Measurements from ENCODE around the gene TRIAP1. TPM values are rescaled to one million over a fixed set of nuclear protein-coding genes. Genes with fewer than 3 reads are reported as not detected.

Gene TRIAP1
- total RNA-seq = 10 to 100 TPM in 1 of 2 donors, 1 to 10 TPM in 1; 7.1 to 11.4 TPM

GRCh38 chr12:120445911-120446843, at the start of gene TRIAP1, which contains the start of gene GATC:
Gene TRIAP1 (minus strand): TSS chr12:120446384. CDS start chr12:120446372, 12 bp downstream.
Gene GATC (plus strand): TSS chr12:120446444. CDS start chr12:120446481, 37 bp downstream.
- ATAC-seq (ENCODE audit: insufficient number of reproducible peaks, low FRiP score, low read depth) (peak; percentile 97), DNase-seq (ENCODE audit: low spot score) (no peak)
- Histone ChIP-seq H3K4me1 (ENCODE audit: control insufficient read depth in 1 of 2, low read depth in 2 of 2) (peaks cover 17 to 24% of the 10 kb centered on the region in 2 donors), H3K27ac (peak within 1 kb of the TSS; percentile 84 to 88), H3K4me3 (peak within 1 kb of the TSS; percentile 79), H3K36me3 (peaks cover 6% of the 10 kb centered on the region), H3K9me3 (no peaks in the 10 kb centered on the region), H3K27me3 (replicated peaks; ENCODE audit: insufficient read depth) (no peaks in the 10 kb centered on the region)
- TF ChIP-seq, protein P1, sequence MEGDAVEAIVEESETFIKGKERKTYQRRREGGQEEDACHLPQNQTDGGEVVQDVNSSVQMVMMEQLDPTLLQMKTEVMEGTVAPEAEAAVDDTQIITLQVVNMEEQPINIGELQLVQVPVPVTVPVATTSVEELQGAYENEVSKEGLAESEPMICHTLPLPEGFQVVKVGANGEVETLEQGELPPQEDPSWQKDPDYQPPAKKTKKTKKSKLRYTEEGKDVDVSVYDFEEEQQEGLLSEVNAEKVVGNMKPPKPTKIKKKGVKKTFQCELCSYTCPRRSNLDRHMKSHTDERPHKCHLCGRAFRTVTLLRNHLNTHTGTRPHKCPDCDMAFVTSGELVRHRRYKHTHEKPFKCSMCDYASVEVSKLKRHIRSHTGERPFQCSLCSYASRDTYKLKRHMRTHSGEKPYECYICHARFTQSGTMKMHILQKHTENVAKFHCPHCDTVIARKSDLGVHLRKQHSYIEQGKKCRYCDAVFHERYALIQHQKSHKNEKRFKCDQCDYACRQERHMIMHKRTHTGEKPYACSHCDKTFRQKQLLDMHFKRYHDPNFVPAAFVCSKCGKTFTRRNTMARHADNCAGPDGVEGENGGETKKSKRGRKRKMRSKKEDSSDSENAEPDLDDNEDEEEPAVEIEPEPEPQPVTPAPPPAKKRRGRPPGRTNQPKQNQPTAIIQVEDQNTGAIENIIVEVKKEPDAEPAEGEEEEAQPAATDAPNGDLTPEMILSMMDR (IDR thresholded peaks at IDR 0.05) = no peak

DNA sequence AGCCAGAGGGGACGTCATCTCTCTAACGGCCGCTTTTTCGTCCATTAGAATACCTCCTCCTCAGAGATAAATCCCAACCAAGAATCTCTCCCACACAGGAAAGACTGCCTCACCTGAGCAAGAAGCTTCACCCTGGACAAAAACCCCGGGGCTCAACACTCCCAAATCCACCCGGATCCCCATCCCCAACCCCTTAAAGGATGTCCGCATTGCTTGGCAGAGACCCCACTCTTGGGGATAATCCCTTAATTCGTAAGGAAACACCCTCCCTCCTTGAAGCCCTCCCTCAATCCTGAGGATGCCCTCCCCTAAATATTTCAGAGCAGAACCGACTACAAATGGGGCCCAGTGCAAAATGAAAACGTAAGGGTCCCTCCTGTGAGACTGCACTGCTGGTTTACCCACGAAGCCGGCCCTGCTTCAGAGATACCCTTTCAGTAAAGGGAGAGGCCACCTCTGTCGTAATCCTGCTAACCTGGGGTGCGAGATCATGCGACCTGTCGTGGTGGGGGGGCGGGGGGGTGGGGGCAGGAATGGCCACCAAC, 49.1 kb upstream of the TRIAP1 start:
- H3K27ac ChIP-seq = no peak overlapping the region
- H3K36me3 ChIP-seq = no peaks in the 10 kb centered on the region
- ATAC-seq (ENCODE audit: insufficient number of reproducible peaks, low FRiP score, low read depth) (no peak), DNase-seq (ENCODE audit: low spot score) (no peak)
- peak overlapping the region; percentile 90 for H3K4me3 ChIP-seq
- TF ChIP-seq, protein P1 (IDR thresholded peaks at IDR 0.05) = no peak
- no peaks in the 10 kb centered on the region for H3K27me3 ChIP-seq (replicated peaks; ENCODE audit: insufficient read depth)
- H3K4me1 ChIP-seq (ENCODE audit: control insufficient read depth in 1 of 2, low read depth in 2 of 2) = peaks cover 6 to 43% of the 10 kb centered on the region in 2 donors
- H3K9me3 ChIP-seq = no peaks in the 10 kb centered on the region

DNA sequence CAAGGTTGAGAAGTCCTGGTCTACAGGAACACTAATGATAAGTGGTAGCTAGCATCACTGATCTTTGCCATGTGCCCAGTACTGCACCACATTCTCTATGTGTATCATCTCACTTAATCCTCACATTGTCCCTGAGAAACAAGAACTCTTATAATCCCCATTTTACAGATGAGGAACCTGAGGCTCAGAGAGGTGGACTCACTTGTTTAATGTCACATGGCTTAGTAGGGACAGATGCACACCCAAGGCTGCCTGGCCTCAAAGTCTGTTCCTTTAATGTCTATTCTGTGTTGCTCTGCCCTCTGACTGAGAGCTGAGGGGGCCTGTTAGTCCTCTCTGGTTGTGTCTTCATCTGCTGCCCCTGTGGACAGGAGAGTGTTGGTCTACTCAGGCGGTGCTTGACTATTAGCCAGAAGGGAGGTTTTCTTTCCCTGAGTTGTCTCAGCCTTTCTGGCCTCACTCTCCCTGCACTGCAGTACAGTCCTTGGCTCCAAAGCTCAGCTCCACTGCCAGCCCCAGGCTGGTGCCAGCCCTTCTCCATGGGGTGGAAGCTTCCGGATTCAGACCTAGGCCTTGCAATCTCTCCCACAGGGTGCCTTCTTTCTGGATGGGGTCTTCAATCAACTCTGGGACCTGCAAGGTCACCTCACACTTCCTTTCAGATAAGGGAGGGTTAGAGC, 44.8 kb upstream of the TRIAP1 start:
- Histone ChIP-seq H3K27me3 (replicated peaks; ENCODE audit: insufficient read depth) (no peaks in the 10 kb centered on the region), H3K36me3 (peaks cover 3% of the 10 kb centered on the region), H3K27ac (peak overlapping the region; percentile 46 to 60), H3K4me3 (no peak overlapping the region), H3K4me1 (ENCODE audit: control insufficient read depth in 1 of 2, low read depth in 2 of 2) (peaks cover 0 to 23% of the 10 kb centered on the region in 2 donors), H3K9me3 (no peaks in the 10 kb centered on the region)
- no peak for ATAC-seq (ENCODE audit: insufficient number of reproducible peaks, low FRiP score, low read depth)
- TF ChIP-seq, protein P1 (IDR thresholded peaks at IDR 0.05) = no peak
- DNase-seq (ENCODE audit: low spot score) = no peak

DNA sequence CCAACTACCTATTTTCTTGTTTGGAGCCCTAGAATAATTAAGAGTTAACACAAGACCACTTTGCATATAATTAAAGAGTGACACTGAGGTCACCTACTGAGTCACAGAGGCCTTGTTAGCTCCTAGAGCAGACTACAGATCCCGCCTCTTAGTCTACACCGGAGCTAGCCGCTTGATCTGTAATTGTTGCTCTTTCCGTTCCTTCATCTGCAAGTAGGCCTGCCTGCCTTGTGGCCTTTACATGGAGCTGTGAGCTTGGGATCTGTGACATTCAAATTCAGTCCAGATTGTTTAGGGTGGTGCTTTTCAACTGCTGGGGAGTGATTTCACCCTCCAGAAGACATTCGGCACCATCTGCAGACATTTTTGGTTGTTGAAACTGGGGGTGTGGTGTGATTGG, 44.1 kb upstream of the TRIAP1 start:
- ATAC-seq (ENCODE audit: insufficient number of reproducible peaks, low FRiP score, low read depth) = no peak
- no peaks in the 10 kb centered on the region for H3K27me3 ChIP-seq (replicated peaks; ENCODE audit: insufficient read depth)

More for the DNA sequence above, 44.1 kb upstream of the TRIAP1 start:
- H3K4me1 ChIP-seq (ENCODE audit: control insufficient read depth in 1 of 2, low read depth in 2 of 2) = peaks cover 0 to 22% of the 10 kb centered on the region in 2 donors
- peak overlapping the region; percentile 46 to 60 for H3K27ac ChIP-seq
- no peak overlapping the region for H3K4me3 ChIP-seq
- H3K9me3 ChIP-seq = no peaks in the 10 kb centered on the region
- DNase-seq (ENCODE audit: low spot score) = no peak
- TF ChIP-seq, protein P1 (IDR thresholded peaks at IDR 0.05) = no peak
- H3K36me3 ChIP-seq = peaks cover 3% of the 10 kb centered on the region
